ENCODE measurements around the gene KIAA0930.

Gene KIAA0930

DNA sequence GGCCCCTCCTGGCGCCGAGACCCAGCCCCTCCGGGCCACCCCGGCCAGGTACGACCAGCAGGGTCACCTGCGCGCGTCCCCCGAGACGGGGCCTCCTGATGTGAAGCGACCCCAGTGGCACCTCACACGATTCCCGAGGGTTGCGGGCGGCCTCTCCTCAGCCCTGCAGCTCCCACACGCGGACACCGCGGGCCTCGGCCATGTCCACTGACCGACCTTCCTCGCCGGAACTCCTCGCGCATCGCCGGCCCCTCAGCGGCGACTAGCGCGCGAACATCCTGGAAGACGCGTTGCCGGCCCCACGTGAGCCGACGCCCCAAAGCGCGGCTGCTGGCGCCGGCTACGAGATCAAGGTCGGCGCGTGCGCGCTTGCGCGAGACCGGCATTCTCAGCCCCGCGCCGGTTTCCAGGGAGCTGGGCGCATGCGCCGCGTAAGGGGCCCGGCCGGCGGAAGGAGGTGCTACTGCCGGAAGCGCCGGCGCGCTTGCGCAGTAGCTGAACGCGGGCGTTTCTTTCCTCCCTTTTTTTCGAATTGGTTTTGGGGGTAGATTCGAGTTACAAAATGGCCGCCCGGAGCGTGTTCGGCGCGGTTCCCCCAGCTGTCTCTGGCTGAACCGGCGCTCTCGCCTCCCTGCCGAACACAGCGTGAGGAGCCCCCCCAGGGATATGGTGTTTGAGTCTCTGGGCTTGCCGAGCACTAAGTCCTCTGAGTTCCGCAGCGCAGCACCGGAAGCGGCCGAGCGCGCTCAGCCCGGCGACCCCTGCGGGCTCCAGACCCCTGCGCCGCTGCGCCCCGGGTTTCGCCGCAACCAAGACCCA lies 77.0 kb downstream of the KIAA0930 start, which contains the start of gene NUP50:
Gene NUP50, plus strand, starts transcription at position 475 of the 819 bp plus-strand sequence. CDS start 4,253 bp downstream, outside the sequence.
- peak; percentile 100 for DNase-seq (ENCODE audit: low spot score)
- no peak for TF ChIP-seq CTCF (IDR thresholded peaks at IDR 0.05; ENCODE audit: extremely low read depth, missing control alignments)

- TF ChIP-seq CTCF (IDR thresholded peaks at IDR 0.05; ENCODE audit: extremely low read depth, missing control alignments), result no peak
- DNase-seq (ENCODE audit: low spot score), result no peak
Observed at GRCh38 chr22:45163099-45163450, 77.6 kb downstream of the KIAA0930 start.

GRCh38 chr22:45162531-45162930 lies 78.2 kb downstream of the KIAA0930 start:
- TF ChIP-seq CTCF (IDR thresholded peaks at IDR 0.05; ENCODE audit: extremely low read depth, missing control alignments), result no peak
- no peak for DNase-seq (ENCODE audit: low spot score)

GRCh38 chr22:45159652-45160462 lies 80.8 kb downstream of the KIAA0930 start:
- no peak for DNase-seq (ENCODE audit: low spot score)
- no peak for TF ChIP-seq CTCF (IDR thresholded peaks at IDR 0.05; ENCODE audit: extremely low read depth, missing control alignments)

GRCh38 chr22:45157907-45158306 lies 82.8 kb downstream of the KIAA0930 start:
- no peak for DNase-seq (ENCODE audit: low spot score)
- TF ChIP-seq CTCF (IDR thresholded peaks at IDR 0.05; ENCODE audit: extremely low read depth, missing control alignments), result no peak

- DNase-seq (ENCODE audit: low spot score), result no peak
- no peak for TF ChIP-seq CTCF (IDR thresholded peaks at IDR 0.05; ENCODE audit: extremely low read depth, missing control alignments)
Observed at GRCh38 chr22:45155050-45155840, 85.4 kb downstream of the KIAA0930 start.
